SK-N-SH (cell line): ENCODE measurements around the gene YBX2. TPM values are rescaled to one million over a fixed set of nuclear protein-coding genes. Genes with fewer than 3 reads are reported as not detected.

ENCODE experiments used
- CTCF ChIA-PET: fragments of 300-600, 350-600 bp; formaldehyde crosslinking; extraction: SDS; loops from one replicate; lab custom pipeline; 2021; lab: Yijun Ruan, JAX
- POLR2A ChIA-PET: fragments of 350-600 bp; sonication (Branson Sonifier 250); formaldehyde crosslinking; extraction: SDS; loops from one replicate; lab custom pipeline; 2020; ENCODE audit warnings: antibody characterized with exemption, inconsistent platforms; lab: Yijun Ruan, JAX
- DNase-seq: peaks from one replicate; pipeline ENCODE4 v3.0.0; 2012
- H2AFZ ChIP-seq: fragments of 200-600 bp; sonication (generic); 2 replicates; pipeline ENCODE4 v1.8.1; 2016; ENCODE audit warnings: antibody characterized with exemption, mild to moderate bottlenecking, low read depth
- H3F3A ChIP-seq: fragments of 200-600 bp; sonication (generic); replicated peaks from 2 replicates; pipeline ENCODE3; 2016; ENCODE audit warnings: antibody characterized with exemption, mild to moderate bottlenecking; ENCODE audit not compliant: insufficient read depth
- H3K27ac ChIP-seq, 2 experiments: fragments of 200-500 bp in 1 of 2; fragments of 200-600 bp in 1 of 2; sonication (Bioruptor generic) in 1 of 2; sonication (generic), shearing (Covaris generic) in 1 of 2; 2 replicates each; pipeline versions ENCODE4 v1.5.1 to v1.6.1; 2014 to 2016; ENCODE audit warnings: low read depth in 2 of 2, inconsistent platforms in 1 of 2, low read length in 1 of 2, mild to moderate bottlenecking in 1 of 2, mixed read lengths in 1 of 2
- H3K27me3 ChIP-seq: fragments of 200-600 bp; sonication (generic), shearing (Covaris generic); 2 replicates; pipeline ENCODE4 v1.6.1; 2016; ENCODE audit warnings: mixed run types; ENCODE audit not compliant: insufficient read depth
- H3K36me3 ChIP-seq, 2 experiments: fragments of 200-500 bp in 1 of 2; fragments of 200-600 bp in 1 of 2; sonication (Bioruptor generic) in 1 of 2; sonication (generic) in 1 of 2; replicated peaks in 1 of 2; 2 replicates each; pipeline versions ENCODE3 to v1.5.1; 2014 to 2016; ENCODE audit warnings: low read length in 1 of 2, mild to moderate bottlenecking in 1 of 2; ENCODE audit not compliant: insufficient read depth in 2 of 2, control insufficient read depth in 1 of 2
- H3K4me1 ChIP-seq, 2 experiments: fragments of 200-500 bp in 1 of 2; fragments of 200-600 bp in 1 of 2; sonication (Bioruptor generic) in 1 of 2; sonication (generic), shearing (Covaris generic) in 1 of 2; 2 replicates each; pipeline versions ENCODE4 v1.5.1 to v1.6.1; 2014 to 2016; ENCODE audit warnings: low read depth in 1 of 2, low read length in 1 of 2, mixed run types in 1 of 2; ENCODE audit not compliant: insufficient read depth in 2 of 2, control insufficient read depth in 1 of 2
- H3K4me2 ChIP-seq: fragments of 200-600 bp; sonication (generic), shearing (Covaris generic); 2 replicates; pipeline ENCODE4 v1.6.1; 2017; ENCODE audit warnings: mixed run types
- H3K4me3 ChIP-seq, 2 experiments: fragments of 200-500 bp in 1 of 2; fragments of 200-600 bp in 1 of 2; sonication (Bioruptor generic) in 1 of 2; sonication (generic), shearing (Covaris generic) in 1 of 2; 2 replicates each; pipeline versions ENCODE4 v1.5.1 to v1.8.1; 2014 to 2016; ENCODE audit warnings: low read depth in 2 of 2, inconsistent platforms in 1 of 2, low read length in 1 of 2, mild to moderate bottlenecking in 1 of 2, mixed read lengths in 1 of 2, moderate library complexity in 1 of 2
- H3K79me2 ChIP-seq: fragments of 200-600 bp; sonication (generic); 2 replicates; pipeline ENCODE4 v1.8.1; 2017; ENCODE audit warnings: mild to moderate bottlenecking; ENCODE audit not compliant: insufficient read depth
- H3K9ac ChIP-seq: fragments of 200-600 bp; sonication (generic); 2 replicates; pipeline ENCODE4 v1.6.1; 2017; ENCODE audit warnings: mixed run types
- H3K9me2 ChIP-seq: fragments of 200-600 bp; sonication (generic); 2 replicates; pipeline ENCODE4 v1.6.1; 2017; ENCODE audit warnings: mixed run types
- H3K9me3 ChIP-seq: fragments of 200-600 bp; sonication (generic); 2 replicates; pipeline ENCODE4 v1.6.1; 2017; ENCODE audit warnings: mixed run types, mild to moderate bottlenecking, moderate library complexity
- H4K20me1 ChIP-seq: fragments of 200-600 bp; sonication (generic); 2 replicates; pipeline ENCODE4 v1.6.1; 2017; ENCODE audit warnings: mild to moderate bottlenecking, mixed run types; ENCODE audit not compliant: insufficient read depth
- CHD2 ChIP-seq: fragments of 150-350 bp; IDR thresholded peaks from 2 replicates; pipeline ENCODE4 v1.6.1; 2018; ENCODE audit warnings: low read length; ENCODE audit not compliant: partially characterized antibody
- ELF1 ChIP-seq: IDR thresholded peaks from 2 replicates; pipeline ENCODE4 v1.4.0; 2012
- JUND ChIP-seq: IDR thresholded peaks from 2 replicates; pipeline ENCODE4 v1.4.0; 2012
- POLR2AphosphoS5 ChIP-seq: IDR thresholded peaks from 2 replicates; pipeline ENCODE4 v1.6.1; 2012; ENCODE audit warnings: low read depth, low read length
- SIN3A ChIP-seq: IDR thresholded peaks from 2 replicates; pipeline ENCODE4 v1.6.1; 2012; ENCODE audit warnings: low read depth, mild to moderate bottlenecking, low read length, moderate library complexity, borderline replicate concordance
- TAF1 ChIP-seq: IDR thresholded peaks from 2 replicates; pipeline ENCODE4 v1.6.1; 2012; ENCODE audit warnings: low read depth, mild to moderate bottlenecking, low read length, moderate library complexity, borderline replicate concordance
- TCF12 ChIP-seq: IDR thresholded peaks from 2 replicates; pipeline ENCODE4 v1.4.0; 2012
- USF2 ChIP-seq: fragments of 150-350 bp; IDR thresholded peaks from 2 replicates; pipeline ENCODE4 v1.6.1; 2017; ENCODE audit warnings: antibody characterized with exemption, low read length, low read depth, borderline replicate concordance
- YY1 ChIP-seq: IDR thresholded peaks from 2 replicates; pipeline ENCODE4 v1.4.0; 2012; ENCODE audit warnings: low read depth, mild to moderate bottlenecking
- ZBTB33 ChIP-seq: IDR thresholded peaks from 2 replicates; pipeline ENCODE4 v1.4.0; 2012; ENCODE audit warnings: low read depth, borderline replicate concordance
- WGBS: methylation state at CpG from one replicate; pipeline ENCODE4 v1.1.6; 2017; ENCODE audit warnings: low lambda C conversion rate; 5-methylcytosine and 5-hydroxymethylcytosine counted together
- polyA plus RNA-seq, 3 experiments: library from polyadenylated mRNA; depleted of rRNA; stranded (reverse); fragments of >200 nt; gene quantifications; 2 replicates each; pipeline ENCODE4 v1.2.3, GENCODE V29; 2012
- TF ChIP-seq, protein P1 (sequence below): IDR thresholded peaks from 2 replicates; pipeline ENCODE4 v1.4.0; 2012; ENCODE audit warnings: low read depth

YBX2 gene
- polyA plus RNA-seq, 1 of the 3 experiments (the other 2 are of a cell fraction), result 0.54 TPM

- TF ChIP-seq TAF1, result no peak
These were observed 18.1 kb upstream of the YBX2 start (continued) for GRCh38 chr17:7312432-7313087.

DNA sequence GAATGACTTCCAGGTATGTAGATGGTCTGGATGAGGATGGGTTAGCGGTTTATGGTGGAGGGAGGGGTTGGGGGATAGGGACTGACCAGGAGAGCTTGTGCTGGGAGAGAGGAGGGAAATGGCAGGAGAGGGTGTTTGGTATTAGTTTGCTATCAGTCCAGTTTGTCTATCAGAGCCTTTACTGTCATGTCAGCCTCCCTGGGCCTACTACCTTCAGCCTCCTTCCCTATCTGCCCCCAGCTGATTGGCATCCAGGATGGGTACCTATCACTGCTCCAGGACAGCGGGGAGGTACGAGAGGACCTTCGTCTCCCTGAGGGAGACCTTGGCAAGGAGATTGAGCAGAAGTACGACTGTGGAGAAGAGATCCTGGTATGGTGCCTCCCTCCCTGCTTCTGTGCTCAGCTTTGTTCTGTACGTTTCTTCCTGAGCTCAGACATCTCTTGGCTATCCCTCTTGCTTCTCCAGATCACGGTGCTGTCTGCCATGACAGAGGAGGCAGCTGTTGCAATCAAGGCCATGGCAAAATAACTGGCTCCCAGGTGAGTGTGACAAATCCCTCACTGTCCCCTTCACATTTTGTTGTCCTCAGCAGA, 16.8 kb upstream of the YBX2 start:
- Histone ChIP-seq H3F3A (peaks cover 71% of the 10 kb centered on the region), H3K27me3 (no peaks in the 10 kb centered on the region), H3K9me2 (no peaks in the 10 kb centered on the region), H2AFZ (no peak overlapping the region), H4K20me1 (peaks cover 62% of the 10 kb centered on the region), H3K4me3 (no peak overlapping the region), H3K4me1 (peaks cover 23 to 49% of the 10 kb centered on the region in 2 experiments), H3K27ac (no peak overlapping the region; a peak in 1 of 4 replicates)
- TF ChIP-seq CHD2, result no peak
- no peak for TF ChIP-seq JUND
- TF ChIP-seq POLR2AphosphoS5, result no peak; the same call in 1 of the 2 replicates
- TF ChIP-seq ELF1, result no peak
- no peak for TF ChIP-seq SIN3A
- TF ChIP-seq YY1, result no peak
- TF ChIP-seq USF2, result no peak
- no peak for TF ChIP-seq TCF12
- no peak for TF ChIP-seq ZBTB33
- TF ChIP-seq, protein P1, sequence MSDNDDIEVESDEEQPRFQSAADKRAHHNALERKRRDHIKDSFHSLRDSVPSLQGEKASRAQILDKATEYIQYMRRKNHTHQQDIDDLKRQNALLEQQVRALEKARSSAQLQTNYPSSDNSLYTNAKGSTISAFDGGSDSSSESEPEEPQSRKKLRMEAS, result no peak
- no peak for TF ChIP-seq TAF1
- TF ChIP-seq, all 33 proteins: peak for 0
- ChIA-PET POLR2A (interaction anchor here (0.9 kb wide), 1 partner anchor 90 kb away, joined by 3 read pairs; no protein-coding TSS in a partner anchor), CTCF (interaction anchor here (1.4 to 1.7 kb wide), 3 partner anchors 14 to 265 kb away, joined by 3 to 8 read pairs (median 4); no protein-coding TSS in a partner anchor)
- peaks cover 42 to 53% of the 10 kb centered on the region in 2 experiments for H3K36me3 ChIP-seq
- 85% methylated on average over 7 of the region's 7 CpGs for WGBS
- 0 out of 2 replicates have a peak overlapping the region, but pooled peaks have one; percentile 90 for H3K4me2 ChIP-seq
- no peaks in the 10 kb centered on the region for H3K9me3 ChIP-seq
- H3K9ac ChIP-seq, result no peak overlapping the region
- no peak for DNase-seq
- peaks cover 70% of the 10 kb centered on the region for H3K79me2 ChIP-seq
